ENCODE measurements around the gene KRT17. TPM values are rescaled to one million over a fixed set of nuclear protein-coding genes. Genes with fewer than 3 reads are reported as not detected.
"Not testable (repeated sequence)": the region's sequence is repeated elsewhere in the genome, so short reads cannot be mapped to it uniquely, and the experiment has no call there.

Gene KRT17
- total RNA-seq, 1 donor from 2014 or later: 0.54 TPM

GRCh38 chr17:41654678-41655607, 30.6 kb upstream of the KRT17 start:
- intact Hi-C loops (cut with micrococcal nuclease): no loop called here

- intact Hi-C loops (cut with micrococcal nuclease): no loop called here
Observed at GRCh38 chr17:41653892-41654677, 29.7 kb upstream of the KRT17 start.

GRCh38 chr17:41653421-41653820, 29.0 kb upstream of the KRT17 start:
- intact Hi-C loops (cut with micrococcal nuclease): no loop called here

- intact Hi-C loops (cut with micrococcal nuclease): no loop called here
Observed at GRCh38 chr17:41652461-41652970, 28.1 kb upstream of the KRT17 start.

- intact Hi-C loops (cut with micrococcal nuclease): no loop called here
Observed at GRCh38 chr17:41651625-41652460, 27.5 kb upstream of the KRT17 start.

- intact Hi-C loops (cut with micrococcal nuclease): no loop called here
Observed at GRCh38 chr17:41650794-41651624, 26.6 kb upstream of the KRT17 start.

- intact Hi-C loops (cut with micrococcal nuclease): loop anchor here (5.0 kb wide), 2 partner anchors 58 to 153 kb away; no protein-coding TSS in a partner anchor
Observed at GRCh38 chr17:41649923-41650519, 25.6 kb upstream of the KRT17 start.

- intact Hi-C loops (cut with micrococcal nuclease): loop anchor here (1.0 to 5.0 kb wide), 10 partner anchors 14 to 845 kb away; no protein-coding TSS in a partner anchor
Observed at GRCh38 chr17:41648411-41649195, 24.2 kb upstream of the KRT17 start.

GRCh38 chr17:41647940-41648410, 23.6 kb upstream of the KRT17 start:
- intact Hi-C loops (cut with micrococcal nuclease): loop anchor here (1.0 to 5.0 kb wide), 10 partner anchors 14 to 845 kb away; no protein-coding TSS in a partner anchor

- intact Hi-C loops (cut with micrococcal nuclease): loop anchor here (5.0 kb wide), 2 partner anchors 55 to 150 kb away; no protein-coding TSS in a partner anchor
Observed at GRCh38 chr17:41647038-41647813, 22.9 kb upstream of the KRT17 start.

- intact Hi-C loops (cut with micrococcal nuclease): no loop called here
Observed at GRCh38 chr17:41642252-41643156, 18.1 kb upstream of the KRT17 start.

- intact Hi-C loops (cut with micrococcal nuclease): not testable (repeated sequence)
Observed at GRCh38 chr17:41640596-41640995, 16.2 kb upstream of the KRT17 start.

- intact Hi-C loops (cut with micrococcal nuclease): no loop called here
Observed at GRCh38 chr17:41639492-41640473, 15.4 kb upstream of the KRT17 start.

GRCh38 chr17:41638941-41639340, 14.6 kb upstream of the KRT17 start:
- intact Hi-C loops (cut with micrococcal nuclease): no loop called here

- intact Hi-C loops (cut with micrococcal nuclease): no loop called here
Observed at GRCh38 chr17:41638194-41638593, 13.8 kb upstream of the KRT17 start.

Measured in T-helper 1 cell treated with Interleukin-12 subunit alpha and Interleukin-12 subunit beta and Interleukin-4 antibody, amounts not matched to agents 30 ng/mL and 1 ng/mL, for 36 hours (primary cell).